GM21737 (cell line): Measurements from ENCODE around the gene EPN1.

ENCODE experiments used
- ATAC-seq: cut with Tn5 transposase; IDR thresholded peaks from one replicate; pipeline ENCODE4 v1.9.1; 2021; ENCODE audit warnings: mild to moderate bottlenecking, moderate library complexity; ENCODE audit not compliant: unreplicated experiment

Gene EPN1

GRCh38 chr19:55660404-55660803, 14.6 kb upstream of the EPN1 start:
- ATAC-seq = no peak

- no peak for ATAC-seq
Measured at GRCh38 chr19:55660991-55661390, 14.0 kb upstream of the EPN1 start.

GRCh38 chr19:55661826-55662225, 13.2 kb upstream of the EPN1 start:
- no peak for ATAC-seq

- no peak for ATAC-seq
Measured at GRCh38 chr19:55663846-55664536, 11.0 kb upstream of the EPN1 start.

- no peak for ATAC-seq
Measured at GRCh38 chr19:55666343-55667005, 8.6 kb upstream of the EPN1 start.

- no peak for ATAC-seq
Measured at GRCh38 chr19:55667006-55667381, 8.0 kb upstream of the EPN1 start.

- ATAC-seq = no peak
Measured at GRCh38 chr19:55667511-55667910, 7.5 kb upstream of the EPN1 start.

GRCh38 chr19:55667958-55668357, 7.1 kb upstream of the EPN1 start:
- no peak for ATAC-seq

- no peak for ATAC-seq
Measured at GRCh38 chr19:55668603-55669348, 6.2 kb upstream of the EPN1 start.

GRCh38 chr19:55669418-55670279, 5.4 kb upstream of the EPN1 start:
- no peak for ATAC-seq

- ATAC-seq = no peak
Measured at GRCh38 chr19:55670280-55671053, 4.6 kb upstream of the EPN1 start.

GRCh38 chr19:55671054-55671378, 4.0 kb upstream of the EPN1 start:
- ATAC-seq = no peak

GRCh38 chr19:55672418-55672817, 2.6 kb upstream of the EPN1 start:
- no peak for ATAC-seq

- ATAC-seq = no peak
Measured at GRCh38 chr19:55673465-55673864, 1.6 kb upstream of the EPN1 start.

GRCh38 chr19:55673889-55674288, 1.1 kb upstream of the EPN1 start:
- ATAC-seq = no peak

- ATAC-seq = no peak
Measured at GRCh38 chr19:55674459-55674840, 576 bp upstream of the EPN1 start.

GRCh38 chr19:55675661-55676354, 782 bp downstream of the EPN1 start:
- ATAC-seq = no peak

GRCh38 chr19:55676383-55676782, 1.4 kb downstream of the EPN1 start:
- no peak for ATAC-seq

GRCh38 chr19:55676889-55677505, 2.0 kb downstream of the EPN1 start:
- ATAC-seq = no peak
